ENCODE data around the gene SERPINB3.
"Not testable (repeated sequence)": the region's sequence is repeated elsewhere in the genome, so short reads cannot be mapped to it uniquely, and the experiment has no call there.

Gene SERPINB3

DNA sequence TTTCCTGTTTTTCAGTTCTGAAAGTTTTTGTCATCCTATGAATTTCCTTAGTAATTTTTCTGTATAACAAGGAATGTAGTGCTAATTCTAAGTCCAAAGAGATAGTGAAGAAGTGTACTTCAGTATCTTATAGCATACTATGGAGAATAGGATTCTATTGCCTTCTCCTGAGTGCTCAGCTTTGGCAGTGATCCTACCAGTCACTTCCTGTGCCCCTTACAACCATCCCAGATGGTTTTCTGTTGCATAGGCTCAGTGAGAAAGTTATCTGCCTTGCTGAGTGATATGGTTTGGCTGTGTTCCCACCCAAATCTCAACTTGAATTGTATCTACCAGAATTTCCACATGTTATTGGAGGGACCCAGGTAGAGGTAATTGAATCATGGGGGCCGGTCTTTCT is 17.0 kb downstream of the SERPINB3 start:
- not testable (repeated sequence) for DNase-seq

DNA sequence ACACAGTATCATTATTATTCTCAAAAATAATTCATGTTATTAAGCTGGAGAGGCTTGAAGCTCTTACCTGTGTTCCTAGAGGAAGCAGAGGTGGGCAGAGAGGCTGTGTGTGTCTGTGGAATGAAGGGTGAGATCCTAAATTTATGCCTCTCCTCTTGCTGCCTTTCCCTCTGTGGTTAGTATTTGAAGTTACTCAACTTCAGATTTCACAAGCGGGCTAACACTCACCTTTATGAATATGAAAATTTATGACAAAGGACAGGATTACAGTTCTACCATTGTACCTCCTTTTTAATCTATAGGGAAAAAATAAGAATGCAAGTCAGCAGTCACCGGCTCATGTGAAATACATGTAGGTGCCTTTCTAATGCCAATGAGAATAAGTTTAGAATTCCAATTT is 17.6 kb downstream of the SERPINB3 start, which contains the start of gene SERPINB4:
SERPINB4 (minus strand) TSS at position 115 of the 400 bp plus-strand sequence. CDS start 679 bp downstream, outside the sequence.
- not testable (repeated sequence) for DNase-seq

DNA sequence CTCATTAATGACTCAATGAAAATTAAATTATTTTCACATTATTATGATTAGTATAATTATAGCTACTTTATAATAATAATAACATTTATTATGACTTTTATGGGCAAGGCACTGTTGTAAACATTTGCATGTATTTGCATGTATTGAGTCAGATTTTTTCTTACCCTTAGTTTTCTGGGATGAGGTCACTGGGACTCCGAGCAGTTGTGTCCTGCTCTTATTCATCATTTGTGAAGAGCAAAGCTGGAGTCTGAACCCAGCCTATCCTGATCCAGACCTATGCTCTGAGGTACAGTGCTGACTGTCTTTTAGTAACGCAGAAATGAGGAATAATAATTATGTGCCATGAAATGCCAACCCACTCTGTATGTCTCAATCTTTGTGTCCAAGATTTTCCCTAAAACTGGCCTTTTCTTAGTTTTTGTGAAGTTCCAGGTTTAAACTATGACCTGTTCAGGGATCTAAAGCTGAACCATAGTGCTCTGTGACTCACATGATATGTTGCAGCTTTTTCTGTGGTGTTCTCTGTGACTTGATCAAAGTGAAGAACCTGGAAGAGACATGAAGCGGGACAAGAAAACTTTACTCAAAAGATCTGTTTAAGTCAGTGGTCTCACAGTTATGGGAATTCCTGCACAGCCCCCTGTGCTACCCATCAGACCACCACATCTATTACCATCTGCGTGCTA is 18.9 kb downstream of the SERPINB3 start:
- DNase-seq, result not testable (repeated sequence)

DNA sequence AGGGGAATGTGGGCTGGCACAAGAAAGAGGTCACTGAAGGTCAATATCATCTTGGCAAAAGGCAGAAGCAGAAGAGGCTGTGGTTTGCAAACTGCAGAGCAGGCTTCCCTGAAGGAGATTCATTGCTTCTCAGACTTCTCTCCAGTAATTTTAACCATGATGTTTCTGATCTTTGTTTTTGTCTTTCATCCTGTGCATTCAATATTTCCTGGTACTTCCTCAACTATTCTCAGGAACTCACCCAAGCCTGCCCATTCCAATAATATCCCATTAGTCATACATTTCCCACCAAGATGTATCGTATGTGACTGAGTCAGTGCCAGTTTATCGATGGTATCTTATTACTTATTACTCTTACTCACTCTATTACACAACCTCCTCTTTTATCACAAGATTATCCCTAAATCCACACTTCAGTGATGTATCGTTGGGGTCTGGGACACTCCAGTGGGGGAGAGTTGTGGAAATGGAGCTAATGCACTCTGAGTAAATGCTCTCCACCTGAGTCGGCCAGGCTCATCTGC is 20.5 kb downstream of the SERPINB3 start:
- DNase-seq, result not testable (repeated sequence)

DNA sequence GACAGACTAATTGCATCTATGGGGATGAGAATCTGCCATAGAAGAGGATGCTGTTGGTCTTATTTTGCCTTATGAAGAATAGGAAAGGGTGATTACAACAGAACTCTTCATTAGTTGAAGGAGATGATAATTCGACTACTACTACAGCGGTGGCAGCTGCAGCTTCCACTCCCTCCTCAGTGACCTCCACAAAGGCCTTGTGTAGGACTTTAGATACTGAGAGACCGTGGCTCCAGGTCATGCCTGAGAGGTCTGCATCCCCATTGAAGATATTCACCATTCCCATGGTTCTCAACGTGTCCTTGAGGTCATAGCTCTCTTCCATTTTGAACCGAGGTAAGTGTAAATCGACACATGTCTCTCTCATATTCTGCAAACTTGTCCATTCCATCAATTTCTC is 24.0 kb downstream of the SERPINB3 start:
- no peak for DNase-seq

DNA sequence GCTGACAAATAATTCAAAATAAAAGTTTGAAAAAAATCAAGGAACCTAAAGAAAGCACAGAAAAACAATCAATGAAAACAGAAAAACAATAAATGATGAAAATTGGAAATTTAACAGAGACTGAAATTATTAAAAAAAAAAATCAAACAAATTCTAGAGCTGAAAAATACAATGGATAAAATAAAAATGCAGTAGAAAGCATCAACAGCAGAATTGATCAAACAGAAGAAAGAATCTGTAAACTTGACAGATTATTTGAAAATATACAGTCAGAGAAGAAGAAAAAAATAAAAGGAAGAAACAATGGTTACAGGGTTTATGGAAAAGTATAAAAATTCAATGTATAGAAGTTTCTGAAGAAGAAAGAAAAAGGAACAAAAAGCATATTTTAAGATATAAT is 33.9 kb downstream of the SERPINB3 start:
- DNase-seq, result no peak

DNA sequence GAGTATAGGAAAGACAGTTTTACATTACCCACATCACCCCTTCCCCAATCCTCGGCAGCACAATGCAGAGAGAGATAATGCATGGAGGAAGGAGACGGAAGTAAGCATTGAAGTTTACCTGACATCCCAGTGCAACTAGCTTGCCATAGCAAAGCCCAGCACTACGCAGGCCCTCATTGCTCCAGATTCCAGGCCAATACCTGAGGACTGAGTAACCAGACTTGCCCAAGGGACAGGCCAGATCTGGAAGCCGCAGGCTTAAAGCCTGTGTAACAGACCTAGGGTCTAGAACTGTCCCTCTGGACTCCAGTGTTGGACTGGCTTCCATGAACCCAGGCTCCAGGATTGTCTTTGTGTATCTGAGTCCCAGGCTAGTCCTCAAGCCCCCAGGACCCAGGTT is 35.3 kb downstream of the SERPINB3 start:
- no peak for DNase-seq

DNA sequence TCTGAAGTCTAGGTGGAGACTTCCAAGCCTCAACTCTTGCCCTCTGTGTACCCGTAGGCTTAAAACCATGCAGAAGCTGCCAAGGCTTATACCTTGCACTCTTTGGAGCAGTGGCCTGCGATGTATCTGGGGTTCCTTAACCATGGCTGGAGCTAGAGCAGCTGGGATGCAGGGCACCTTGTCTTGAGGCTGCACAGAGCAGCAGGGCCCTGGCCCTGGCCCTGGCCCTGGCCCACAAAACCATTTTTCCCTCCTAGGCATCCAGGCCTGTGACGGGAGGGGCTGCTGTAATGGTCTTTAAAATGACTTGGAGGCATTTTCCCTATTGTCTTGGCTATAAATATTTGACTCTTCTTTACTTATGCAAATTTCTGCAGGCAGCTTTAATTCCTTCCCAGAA is 36.8 kb downstream of the SERPINB3 start:
- DNase-seq, result no peak

DNA sequence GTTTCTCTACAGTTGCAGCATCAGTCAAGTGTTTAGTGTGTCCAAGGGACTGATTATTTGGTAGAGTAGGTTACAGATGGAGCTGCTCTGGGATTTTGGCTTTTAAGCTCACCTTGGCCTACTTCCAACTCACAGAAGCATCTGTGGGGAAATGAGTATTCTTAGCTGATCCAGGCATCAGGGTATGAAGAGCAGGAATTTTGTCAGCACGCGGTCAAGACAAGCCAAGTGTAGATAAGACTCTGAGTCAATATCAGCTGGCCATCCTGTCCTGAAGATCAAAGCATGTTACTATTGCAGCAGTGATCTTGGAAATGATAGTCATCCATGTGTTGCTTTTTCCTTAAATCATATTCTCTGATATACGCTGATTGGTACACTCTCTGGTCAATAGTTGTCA is 42.0 kb downstream of the SERPINB3 start:
- DNase-seq, result no peak

DNA sequence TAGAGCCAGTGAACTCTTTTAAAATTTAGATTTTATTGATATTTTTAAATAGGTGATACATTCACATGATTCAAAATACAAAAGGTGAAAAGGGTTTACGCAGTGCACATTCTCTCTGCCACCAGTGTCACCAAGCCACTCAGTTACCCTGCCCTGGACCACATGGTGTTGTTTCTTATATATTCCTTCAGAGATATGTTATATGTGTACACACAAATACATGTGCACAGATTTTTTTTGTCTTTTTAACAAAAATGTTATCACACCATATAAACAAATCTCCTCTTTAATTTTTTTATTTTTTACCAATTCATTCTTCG is 43.8 kb downstream of the SERPINB3 start:
- DNase-seq, result no peak

DNA sequence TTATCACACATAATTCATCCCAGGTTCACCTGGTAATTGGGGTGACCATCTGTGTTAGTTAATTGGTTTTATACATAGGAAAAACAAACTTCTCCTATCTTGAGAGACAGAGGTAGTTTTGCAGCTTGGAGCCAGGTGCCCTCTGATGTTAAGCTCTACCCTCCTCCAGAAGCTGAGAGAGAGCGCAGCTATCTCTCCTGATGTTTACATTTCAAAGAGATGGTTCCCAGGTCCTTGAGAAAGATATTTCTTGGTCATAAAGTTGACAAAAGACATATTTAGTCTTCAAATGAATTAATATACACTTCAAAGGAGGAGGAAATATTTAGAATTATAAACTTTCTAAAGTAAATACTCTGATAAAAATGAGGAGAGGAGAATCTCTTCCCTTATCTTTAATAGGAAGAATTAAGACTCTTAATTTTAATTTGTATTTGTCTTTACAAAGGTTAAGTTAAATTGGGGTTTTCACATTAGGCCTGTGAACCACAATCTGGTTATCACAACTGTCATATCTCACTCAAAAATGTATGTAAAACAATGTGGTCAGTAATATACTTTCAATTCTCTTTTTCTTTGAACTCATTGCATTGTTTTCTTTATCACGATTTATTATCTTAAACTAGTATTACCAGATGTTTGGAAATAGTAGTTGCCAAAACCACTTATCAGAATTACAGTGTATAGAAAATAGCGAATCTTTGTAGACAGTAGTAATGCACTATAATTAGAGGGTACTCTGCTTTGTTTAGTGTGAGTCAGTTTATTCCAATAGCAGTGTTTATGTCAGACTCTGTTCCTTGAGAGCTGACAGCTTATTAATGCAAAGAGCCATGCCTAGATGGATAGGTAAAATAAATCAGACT is 44.4 kb downstream of the SERPINB3 start:
- no peak for DNase-seq

DNA sequence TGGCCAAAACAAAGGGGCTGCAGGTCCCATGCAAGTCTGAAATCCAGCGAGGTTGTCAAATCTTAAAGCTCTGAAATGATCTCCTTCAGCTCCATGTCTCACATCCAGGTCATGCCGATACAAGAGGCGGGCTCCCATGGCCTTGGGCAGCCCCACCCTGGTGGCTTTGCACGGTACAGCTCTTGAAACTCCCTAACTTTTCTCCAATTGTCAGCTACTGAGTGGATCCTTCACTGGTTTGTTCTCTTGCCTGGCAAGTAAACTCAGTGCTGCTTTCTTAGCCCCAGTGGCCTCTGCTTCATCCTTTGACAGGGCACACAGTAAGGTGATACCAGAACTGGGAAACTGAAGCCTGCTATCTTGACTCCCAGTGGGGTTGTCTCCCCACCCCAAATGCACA is 48.3 kb downstream of the SERPINB3 start:
- DNase-seq, result no peak

DNA sequence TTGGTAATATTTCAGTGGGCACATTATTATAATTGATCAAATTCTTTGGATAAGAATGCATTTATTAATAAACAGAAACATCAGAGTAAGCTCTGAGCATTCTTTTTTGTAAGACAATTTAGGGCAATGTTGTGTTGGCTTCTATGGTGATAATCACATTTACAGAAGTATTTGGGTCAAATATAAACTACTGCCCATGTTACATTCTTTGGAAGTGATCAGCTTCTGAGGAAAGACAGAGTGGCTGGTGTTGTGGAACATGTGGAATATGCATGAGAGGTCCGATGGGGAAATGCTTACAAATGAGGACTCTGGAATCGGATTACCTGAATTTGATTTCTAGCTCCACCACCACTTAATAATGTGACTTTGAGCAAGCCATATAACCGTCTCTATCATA is 55.2 kb downstream of the SERPINB3 start:
- no peak for DNase-seq
